CD4-positive, alpha-beta T cell treated with Interleukin-15 for 4 hours (primary cell): ENCODE results near the gene SCG5.

Experiments used
- DNase-seq: peaks from one replicate; pipeline ENCODE4 v3.0.0-alpha.2; 2020; ENCODE audit warnings: low spot score

The SCG5 gene

GRCh38 chr15:32659340-32660155 is 18.0 kb downstream of the SCG5 start:
- no peak for DNase-seq

GRCh38 chr15:32663671-32664070 is 22.2 kb downstream of the SCG5 start:
- DNase-seq = no peak

- DNase-seq = no peak
Measured at GRCh38 chr15:32664796-32665195, 23.3 kb downstream of the SCG5 start.

GRCh38 chr15:32667321-32667720 is 25.8 kb downstream of the SCG5 start:
- DNase-seq = no peak

- no peak for DNase-seq
Measured at GRCh38 chr15:32668942-32669341, 27.4 kb downstream of the SCG5 start.

- no peak for DNase-seq
Measured at GRCh38 chr15:32669896-32670611, 28.5 kb downstream of the SCG5 start.

GRCh38 chr15:32670623-32671022 is 29.1 kb downstream of the SCG5 start:
- DNase-seq = no peak

- no peak for DNase-seq
Measured at GRCh38 chr15:32671339-32672325, 30.1 kb downstream of the SCG5 start.

GRCh38 chr15:32674681-32675080 is 33.2 kb downstream of the SCG5 start:
- DNase-seq = no peak

GRCh38 chr15:32675466-32675865 is 34.0 kb downstream of the SCG5 start:
- no peak for DNase-seq

- DNase-seq = no peak
Measured at GRCh38 chr15:32676169-32676568, 34.7 kb downstream of the SCG5 start.

GRCh38 chr15:32677238-32677750 is 35.8 kb downstream of the SCG5 start:
- no peak for DNase-seq

- DNase-seq = no peak
Measured at GRCh38 chr15:32679298-32679690, 37.8 kb downstream of the SCG5 start.

- DNase-seq = no peak
Measured at GRCh38 chr15:32682569-32682968, 41.1 kb downstream of the SCG5 start.

GRCh38 chr15:32682977-32683630 is 41.6 kb downstream of the SCG5 start:
- DNase-seq = no peak

GRCh38 chr15:32683906-32684584 is 42.5 kb downstream of the SCG5 start:
- no peak for DNase-seq

- DNase-seq = no peak
Measured at GRCh38 chr15:32685576-32685975, 44.1 kb downstream of the SCG5 start.

- DNase-seq = no peak
Measured at GRCh38 chr15:32687556-32687955, 46.0 kb downstream of the SCG5 start.

- DNase-seq = no peak
Measured at GRCh38 chr15:32688151-32688639, 46.7 kb downstream of the SCG5 start.

- no peak for DNase-seq
Measured at GRCh38 chr15:32690941-32691688, 49.6 kb downstream of the SCG5 start.
